GM23338 (cell line): ENCODE data around the gene LTBP3. TPM values are rescaled to one million over a fixed set of nuclear protein-coding genes. Genes with fewer than 3 reads are reported as not detected.

Experiments used
- ATAC-seq: fragments of 200-7000 bp; cut with Tn5 transposase; 3 replicates; pipeline ENCODE4 v1.9.1; 2020
- DNase-seq: peaks from one replicate; pipeline ENCODE4 v3.0.0-alpha.2; 2015; ENCODE audit warnings: low spot score
- H2AFZ ChIP-seq: fragments of 200-600 bp; sonication (generic); 2 replicates; pipeline ENCODE4 v1.8.0; 2016; ENCODE audit warnings: antibody characterized with exemption, mild to moderate bottlenecking, moderate library complexity
- H3F3A ChIP-seq: fragments of 200-600 bp; sonication (generic); replicated peaks from 2 replicates; pipeline ENCODE4 v1.8.0; 2017; ENCODE audit warnings: antibody characterized with exemption, mixed run types, low read depth
- H3K27ac ChIP-seq: fragments of 200-600 bp; sonication (generic); 2 replicates; pipeline ENCODE4 v1.6.1; 2016; ENCODE audit warnings: low read depth
- H3K27me3 ChIP-seq: fragments of 200-600 bp; sonication (generic); 2 replicates; pipeline ENCODE4 v1.8.0; 2016; ENCODE audit warnings: mild to moderate bottlenecking, mixed run types, moderate library complexity; ENCODE audit not compliant: insufficient read depth
- H3K36me3 ChIP-seq: fragments of 200-600 bp; sonication (generic); 2 replicates; pipeline ENCODE4 v1.8.0; 2016; ENCODE audit warnings: mild to moderate bottlenecking; ENCODE audit not compliant: insufficient read depth
- H3K4me1 ChIP-seq: fragments of 200-600 bp; sonication (generic); 2 replicates; pipeline ENCODE4 v1.8.0; 2016; ENCODE audit warnings: mild to moderate bottlenecking, moderate library complexity; ENCODE audit not compliant: insufficient read depth
- H3K4me2 ChIP-seq: fragments of 200-600 bp; sonication (generic); 2 replicates; pipeline ENCODE4 v1.7.1; 2017; ENCODE audit warnings: mixed run types
- H3K4me3 ChIP-seq: fragments of 200-600 bp; sonication (generic); 2 replicates; pipeline ENCODE4 v1.6.1; 2016; ENCODE audit warnings: mixed run types
- H3K79me2 ChIP-seq: fragments of 200-600 bp; sonication (generic); replicated peaks from 2 replicates; pipeline ENCODE4 v1.8.0; 2017; ENCODE audit warnings: mild to moderate bottlenecking; ENCODE audit not compliant: insufficient read depth
- H3K9me2 ChIP-seq: fragments of 200-600 bp; sonication (generic); 2 replicates; pipeline ENCODE4 v1.8.0; 2017; ENCODE audit not compliant: insufficient read depth
- H4K20me1 ChIP-seq: fragments of 200-600 bp; sonication (generic); replicated peaks from 2 replicates; pipeline ENCODE4 v1.8.0; 2017; ENCODE audit warnings: mild to moderate bottlenecking; ENCODE audit not compliant: insufficient read depth
- H3K27ac Mint-ChIP-seq: 2 replicates; pipeline ENCODE4 v1.8.0; 2020; ENCODE audit warnings: inconsistent platforms, mild to moderate bottlenecking, moderate library complexity, mixed read lengths
- H3K27me3 Mint-ChIP-seq: 3 replicates; pipeline ENCODE4 v1.8.0; 2022; ENCODE audit warnings: low read depth, mild to moderate bottlenecking, moderate library complexity, mixed read lengths, inconsistent platforms; ENCODE audit not compliant: insufficient read depth, poor library complexity
- H3K36me3 Mint-ChIP-seq: 3 replicates; pipeline ENCODE4 v1.8.0; 2021; ENCODE audit warnings: low read depth, mild to moderate bottlenecking, inconsistent platforms, moderate library complexity, mixed read lengths
- H3K4me1 Mint-ChIP-seq: 3 replicates; pipeline ENCODE4 v1.8.0; 2020; ENCODE audit warnings: mild to moderate bottlenecking, inconsistent platforms, mixed read lengths
- H3K4me3 Mint-ChIP-seq: 3 replicates; pipeline ENCODE4 v1.8.0; 2021; ENCODE audit warnings: moderate library complexity, mild to moderate bottlenecking, inconsistent platforms, mixed read lengths
- H3K9me3 Mint-ChIP-seq: 3 replicates; pipeline ENCODE4 v1.8.0; 2020; ENCODE audit warnings: moderate library complexity, mild to moderate bottlenecking, inconsistent platforms, mixed read lengths
- ETS1 ChIP-seq: IDR thresholded peaks from 2 replicates; pipeline ENCODE4 v1.6.1; 2016; ENCODE audit warnings: antibody characterized with exemption
- EZH2 ChIP-seq: fragments of 200-600 bp; sonication (generic); IDR thresholded peaks from one replicate; pipeline ENCODE4 v1.8.0; 2017; ENCODE audit warnings: antibody characterized with exemption, mild to moderate bottlenecking, low read depth; ENCODE audit not compliant: unreplicated experiment
- EZH2phosphoT487 ChIP-seq: fragments of 200-600 bp; sonication (generic); IDR thresholded peaks from one replicate; pipeline ENCODE4 v1.8.1; 2018; ENCODE audit warnings: antibody characterized with exemption; ENCODE audit not compliant: unreplicated experiment
- JUNB ChIP-seq: IDR thresholded peaks from one replicate; pipeline ENCODE4 v1.6.1; 2016; ENCODE audit warnings: antibody characterized with exemption; ENCODE audit not compliant: unreplicated experiment
- NANOG ChIP-seq: IDR thresholded peaks from 2 replicates; pipeline ENCODE4 v1.6.1; 2016; ENCODE audit warnings: antibody characterized with exemption, borderline replicate concordance
- STAT1 ChIP-seq: IDR thresholded peaks from one replicate; pipeline ENCODE4 v1.6.1; 2016; ENCODE audit warnings: antibody characterized with exemption; ENCODE audit not compliant: unreplicated experiment
- ZNF331 ChIP-seq: fragments of 250-450 bp; sonication (Bioruptor Pico); IDR thresholded peaks from 2 replicates; pipeline ENCODE4 v1.5.0; 2020; ENCODE audit warnings: low read depth, mild to moderate bottlenecking, moderate library complexity
- ZNF462 ChIP-seq: fragments of 250-450 bp; sonication (Bioruptor Pico); IDR thresholded peaks from 2 replicates; pipeline ENCODE4 v1.5.0; 2020; ENCODE audit warnings: mild to moderate bottlenecking, moderate library complexity
- polyA plus RNA-seq: library from polyadenylated mRNA; unstranded; fragments of >200 nt; fragmentation: Nextera tagmentation; extraction: Ambion mirVana; gene quantifications from 2 replicates; pipeline ENCODE4 v1.2.1, GENCODE V29; 2016
- total RNA-seq: library from RNA; depleted of rRNA; stranded (reverse); fragments of >200 nt; shearing (Covaris generic); gene quantifications from 2 replicates; pipeline ENCODE4 v1.2.3, GENCODE V29; 2014
- TF ChIP-seq, protein P1 (sequence below): IDR thresholded peaks from one replicate; pipeline ENCODE4 v1.6.1; 2018; ENCODE audit warnings: antibody characterized with exemption; ENCODE audit not compliant: unreplicated experiment

LTBP3 gene
- total and polyA plus RNA-seq, 2 experiments from 2014 or later, result 9.5 to 29.2 TPM

- TF ChIP-seq, protein P1, sequence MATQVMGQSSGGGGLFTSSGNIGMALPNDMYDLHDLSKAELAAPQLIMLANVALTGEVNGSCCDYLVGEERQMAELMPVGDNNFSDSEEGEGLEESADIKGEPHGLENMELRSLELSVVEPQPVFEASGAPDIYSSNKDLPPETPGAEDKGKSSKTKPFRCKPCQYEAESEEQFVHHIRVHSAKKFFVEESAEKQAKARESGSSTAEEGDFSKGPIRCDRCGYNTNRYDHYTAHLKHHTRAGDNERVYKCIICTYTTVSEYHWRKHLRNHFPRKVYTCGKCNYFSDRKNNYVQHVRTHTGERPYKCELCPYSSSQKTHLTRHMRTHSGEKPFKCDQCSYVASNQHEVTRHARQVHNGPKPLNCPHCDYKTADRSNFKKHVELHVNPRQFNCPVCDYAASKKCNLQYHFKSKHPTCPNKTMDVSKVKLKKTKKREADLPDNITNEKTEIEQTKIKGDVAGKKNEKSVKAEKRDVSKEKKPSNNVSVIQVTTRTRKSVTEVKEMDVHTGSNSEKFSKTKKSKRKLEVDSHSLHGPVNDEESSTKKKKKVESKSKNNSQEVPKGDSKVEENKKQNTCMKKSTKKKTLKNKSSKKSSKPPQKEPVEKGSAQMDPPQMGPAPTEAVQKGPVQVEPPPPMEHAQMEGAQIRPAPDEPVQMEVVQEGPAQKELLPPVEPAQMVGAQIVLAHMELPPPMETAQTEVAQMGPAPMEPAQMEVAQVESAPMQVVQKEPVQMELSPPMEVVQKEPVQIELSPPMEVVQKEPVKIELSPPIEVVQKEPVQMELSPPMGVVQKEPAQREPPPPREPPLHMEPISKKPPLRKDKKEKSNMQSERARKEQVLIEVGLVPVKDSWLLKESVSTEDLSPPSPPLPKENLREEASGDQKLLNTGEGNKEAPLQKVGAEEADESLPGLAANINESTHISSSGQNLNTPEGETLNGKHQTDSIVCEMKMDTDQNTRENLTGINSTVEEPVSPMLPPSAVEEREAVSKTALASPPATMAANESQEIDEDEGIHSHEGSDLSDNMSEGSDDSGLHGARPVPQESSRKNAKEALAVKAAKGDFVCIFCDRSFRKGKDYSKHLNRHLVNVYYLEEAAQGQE, result no peak
- TF ChIP-seq ETS1 (no peak), ZNF331 (CRISPR knock-in tag) (no peak), NANOG (no peak)
Observed at GRCh38 chr11:65580756-65581155, 22.6 kb upstream of the LTBP3 start (continued).

DNA sequence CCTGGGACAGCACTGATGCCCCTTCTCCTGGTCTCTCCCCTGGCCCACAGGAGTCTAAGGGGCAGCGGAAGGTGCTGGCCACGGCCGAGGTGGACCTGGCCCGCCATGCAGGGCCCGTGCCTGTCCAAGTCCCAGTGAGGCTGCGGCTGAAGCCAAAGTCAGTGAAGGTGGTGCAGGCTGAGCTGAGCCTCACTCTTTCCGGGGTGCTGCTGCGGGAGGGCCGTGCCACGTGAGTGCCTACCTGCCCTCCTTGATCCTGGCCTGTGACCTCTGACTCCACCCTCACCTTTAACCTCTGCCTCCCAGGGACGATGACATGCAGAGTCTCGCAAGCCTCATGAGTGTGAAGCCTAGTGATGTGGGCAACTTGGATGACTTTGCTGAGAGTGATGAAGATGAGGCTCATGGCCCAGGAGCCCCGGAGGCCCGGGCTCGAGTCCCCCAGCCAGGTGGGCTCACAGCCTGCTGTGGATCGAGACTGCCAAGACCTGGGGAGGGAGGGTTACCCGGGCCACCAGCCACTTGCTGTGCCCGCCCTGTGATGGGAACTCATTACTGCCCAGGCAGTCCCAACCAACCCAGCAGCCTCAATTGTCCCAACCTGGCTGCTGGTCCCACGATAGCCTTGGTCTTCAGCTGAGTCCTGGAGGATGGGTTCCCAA is 22.0 kb upstream of the LTBP3 start:
- no peaks in the 10 kb centered on the region for H3K36me3 Mint-ChIP-seq
- H3K4me1 ChIP-seq, result peaks cover 9% of the 10 kb centered on the region
- H3K9me3 Mint-ChIP-seq, result no peaks in the 10 kb centered on the region
- H3F3A ChIP-seq, result peaks cover 7% of the 10 kb centered on the region
- no peaks in the 10 kb centered on the region for H3K36me3 ChIP-seq
- H3K79me2 ChIP-seq, result no peaks in the 10 kb centered on the region
- peaks cover 13% of the 10 kb centered on the region for H3K4me1 Mint-ChIP-seq
- no peak overlapping the region for H3K4me3 ChIP-seq
- H3K4me2 ChIP-seq, result no peak overlapping the region
- H3K27ac Mint-ChIP-seq, result no peak overlapping the region
- ATAC-seq, result no peak
- peaks cover 59% of the 10 kb centered on the region for H3K27me3 Mint-ChIP-seq
- DNase-seq, result no peak
- H3K9me2 ChIP-seq, result no peaks in the 10 kb centered on the region
- H2AFZ ChIP-seq, result no peak overlapping the region
- H3K27ac ChIP-seq, result no peak overlapping the region
- H3K27me3 ChIP-seq, result peaks cover 65% of the 10 kb centered on the region
- H4K20me1 ChIP-seq, result peaks cover 2% of the 10 kb centered on the region; the same call in 1 of the 2 replicates
- H3K4me3 Mint-ChIP-seq, result no peak overlapping the region
- TF ChIP-seq STAT1 (no peak), EZH2 (no peak), ZNF462 (CRISPR knock-in tag) (no peak), EZH2phosphoT487 (no peak), JUNB (no peak)
- TF ChIP-seq, protein P1, result no peak
